ENCODE measurements around the gene PLEKHG4B.

PLEKHG4B gene

GRCh38 chr5:73768-74502 is 18.0 kb upstream of the PLEKHG4B start:
- FAIRE-seq (no peak), DNase-seq (ENCODE audit: extremely low spot score, insufficient read length, low read depth) (no peak)

GRCh38 chr5:74503-75109 is 17.4 kb upstream of the PLEKHG4B start:
- DNase-seq (ENCODE audit: extremely low spot score, insufficient read length, low read depth) (no peak), FAIRE-seq (no peak)

- FAIRE-seq, result no peak
Measured at GRCh38 chr5:75331-76320, 16.3 kb upstream of the PLEKHG4B start.

GRCh38 chr5:76358-77169 is 15.4 kb upstream of the PLEKHG4B start:
- DNase-seq (ENCODE audit: extremely low spot score, insufficient read length, low read depth), result no peak
- no peak for FAIRE-seq

More at GRCh38 chr5:75331-76320, 16.3 kb upstream of the PLEKHG4B start:
- DNase-seq (ENCODE audit: extremely low spot score, insufficient read length, low read depth), result no peak

- DNase-seq (ENCODE audit: extremely low spot score, insufficient read length, low read depth) (no peak), FAIRE-seq (no peak)
Measured at GRCh38 chr5:77170-77501, 14.8 kb upstream of the PLEKHG4B start.

GRCh38 chr5:77546-77945 is 14.4 kb upstream of the PLEKHG4B start:
- FAIRE-seq (no peak), DNase-seq (ENCODE audit: extremely low spot score, insufficient read length, low read depth) (no peak)

GRCh38 chr5:77957-78804 is 13.8 kb upstream of the PLEKHG4B start:
- DNase-seq (ENCODE audit: extremely low spot score, insufficient read length, low read depth) (peak; percentile 22), FAIRE-seq (no peak)

- DNase-seq (ENCODE audit: extremely low spot score, insufficient read length, low read depth) (no peak), FAIRE-seq (no peak)
Measured at GRCh38 chr5:78805-79149, 13.2 kb upstream of the PLEKHG4B start.

- no peak for DNase-seq (ENCODE audit: extremely low spot score, insufficient read length, low read depth)
- no peak for FAIRE-seq
Measured at GRCh38 chr5:79263-79662, 12.7 kb upstream of the PLEKHG4B start.

- DNase-seq (ENCODE audit: extremely low spot score, insufficient read length, low read depth) (no peak), FAIRE-seq (no peak)
Measured at GRCh38 chr5:79821-80220, 12.1 kb upstream of the PLEKHG4B start.

GRCh38 chr5:81391-82021 is 10.5 kb upstream of the PLEKHG4B start:
- FAIRE-seq, result no peak
- no peak for DNase-seq (ENCODE audit: extremely low spot score, insufficient read length, low read depth)

GRCh38 chr5:82097-82496 is 9.9 kb upstream of the PLEKHG4B start:
- DNase-seq (ENCODE audit: extremely low spot score, insufficient read length, low read depth) (no peak), FAIRE-seq (no peak)

- FAIRE-seq, result no peak
Measured at GRCh38 chr5:82570-82969, 9.4 kb upstream of the PLEKHG4B start.

GRCh38 chr5:83029-83428 is 8.9 kb upstream of the PLEKHG4B start:
- FAIRE-seq, result no peak

More at GRCh38 chr5:82570-82969, 9.4 kb upstream of the PLEKHG4B start:
- no peak for DNase-seq (ENCODE audit: extremely low spot score, insufficient read length, low read depth)

GRCh38 chr5:85334-85995 is 6.5 kb upstream of the PLEKHG4B start:
- FAIRE-seq (no peak), DNase-seq (ENCODE audit: extremely low spot score, insufficient read length, low read depth) (no peak)

More at GRCh38 chr5:83029-83428, 8.9 kb upstream of the PLEKHG4B start:
- no peak for DNase-seq (ENCODE audit: extremely low spot score, insufficient read length, low read depth)

GRCh38 chr5:89337-90286 is 2.4 kb upstream of the PLEKHG4B start:
- no peak for FAIRE-seq
- no peak for DNase-seq (ENCODE audit: extremely low spot score, insufficient read length, low read depth)

Data from GM18507 (cell line).